NCI-H1930 (cell line): ENCODE data around the gene HS3ST1.

ENCODE experiments used
- DNase-seq, 2 experiments: peaks; one replicate each; lab custom pipeline; 2025; lab: John Stamatoyannopoulos, UW

HS3ST1 gene

GRCh38 chr4:11428231-11428898 lies at the start of gene HS3ST1:
Gene HS3ST1, minus strand, starts transcription at chr4:11428894. Its CDS starts 28,889 bp downstream, at chr4:11400005.
- no peak for DNase-seq

- DNase-seq: no peak
Observed at GRCh38 chr4:11475871-11476270, 47.2 kb upstream of the HS3ST1 start.

GRCh38 chr4:11474146-11474545 lies 45.5 kb upstream of the HS3ST1 start:
- no peak for DNase-seq

- no peak for DNase-seq
Observed at GRCh38 chr4:11472535-11472934, 43.8 kb upstream of the HS3ST1 start.

GRCh38 chr4:11471618-11472017 lies 42.9 kb upstream of the HS3ST1 start:
- no peak for DNase-seq

GRCh38 chr4:11471046-11471441 lies 42.4 kb upstream of the HS3ST1 start:
- DNase-seq: no peak

- no peak for DNase-seq
Observed at GRCh38 chr4:11470438-11471045, 41.8 kb upstream of the HS3ST1 start.

- no peak for DNase-seq
Observed at GRCh38 chr4:11469650-11470437, 41.1 kb upstream of the HS3ST1 start.

- DNase-seq: no peak
Observed at GRCh38 chr4:11468901-11469300, 40.2 kb upstream of the HS3ST1 start.

GRCh38 chr4:11467931-11468330 lies 39.2 kb upstream of the HS3ST1 start:
- DNase-seq: no peak

- DNase-seq: no peak
Observed at GRCh38 chr4:11463707-11464106, 35.0 kb upstream of the HS3ST1 start.

- DNase-seq: no peak
Observed at GRCh38 chr4:11456401-11456800, 27.7 kb upstream of the HS3ST1 start.

- no peak for DNase-seq
Observed at GRCh38 chr4:11455201-11455835, 26.6 kb upstream of the HS3ST1 start.

- DNase-seq: no peak
Observed at GRCh38 chr4:11451716-11452115, 23.0 kb upstream of the HS3ST1 start.

GRCh38 chr4:11446155-11446811 lies 17.6 kb upstream of the HS3ST1 start:
- DNase-seq: no peak

- DNase-seq: no peak
Observed at GRCh38 chr4:11441194-11441556, 12.5 kb upstream of the HS3ST1 start.

GRCh38 chr4:11440481-11441193 lies 11.9 kb upstream of the HS3ST1 start:
- DNase-seq: no peak

GRCh38 chr4:11439836-11440235 lies 11.1 kb upstream of the HS3ST1 start:
- no peak for DNase-seq

GRCh38 chr4:11438647-11439046 lies 10.0 kb upstream of the HS3ST1 start:
- DNase-seq: no peak

- DNase-seq: no peak
Observed at GRCh38 chr4:11436673-11437072, 8.0 kb upstream of the HS3ST1 start.

- DNase-seq: no peak
Observed at GRCh38 chr4:11436084-11436483, 7.4 kb upstream of the HS3ST1 start.

- no peak for DNase-seq
Observed at GRCh38 chr4:11435557-11435956, 6.9 kb upstream of the HS3ST1 start.
